Ishikawa (cell line): ENCODE measurements around the gene RNF150.

Experiments
- EP300 ChIP-seq: IDR thresholded peaks from 2 replicates; pipeline ENCODE4 v1.6.1; 2012; ENCODE audit warnings: borderline replicate concordance
- FOXM1 ChIP-seq: IDR thresholded peaks from 2 replicates; pipeline ENCODE4 v1.6.1; 2012; ENCODE audit warnings: low read depth, borderline replicate concordance
- MAX ChIP-seq: IDR thresholded peaks from 2 replicates; pipeline ENCODE4 v1.6.1; 2012
- NFIC ChIP-seq: IDR thresholded peaks from 2 replicates; pipeline ENCODE4 v1.6.1; 2012
- RAD21 ChIP-seq: IDR thresholded peaks from 2 replicates; pipeline ENCODE4 v1.6.1; 2012; ENCODE audit warnings: low read depth
- REST ChIP-seq: IDR thresholded peaks from 2 replicates; pipeline ENCODE4 v1.6.1; 2012; ENCODE audit warnings: low read depth, mild to moderate bottlenecking
- TAF1 ChIP-seq: IDR thresholded peaks from 2 replicates; pipeline ENCODE4 v1.6.1; 2012; ENCODE audit warnings: low read depth, mild to moderate bottlenecking
- TCF12 ChIP-seq: IDR thresholded peaks from 2 replicates; pipeline ENCODE4 v1.6.1; 2012; ENCODE audit warnings: low read depth
- TEAD4 ChIP-seq: IDR thresholded peaks from 2 replicates; pipeline ENCODE4 v1.6.1; 2012
- USF1 ChIP-seq: IDR thresholded peaks from 2 replicates; pipeline ENCODE4 v1.6.1; 2012
- YY1 ChIP-seq: IDR thresholded peaks from 2 replicates; pipeline ENCODE4 v1.6.1; 2012; ENCODE audit warnings: low read depth

- no peak for TF ChIP-seq REST
- TF ChIP-seq YY1: no peak
- TF ChIP-seq MAX: no peak
- TF ChIP-seq TAF1: no peak
- TF ChIP-seq TEAD4: no peak
- TF ChIP-seq RAD21: no peak
- TF ChIP-seq FOXM1: no peak
- no peak for TF ChIP-seq USF1
- no peak for TF ChIP-seq EP300
- TF ChIP-seq TCF12: no peak
- no peak for TF ChIP-seq NFIC
These were observed 12.2 kb downstream of the RNF150 start for GRCh38 chr4:141121101-141121500.
